IMR-90 (cell line): ENCODE measurements around the gene POLR2E. TPM values are rescaled to one million over a fixed set of nuclear protein-coding genes. Genes with fewer than 3 reads are reported as not detected.

ENCODE experiments used
- ATAC-seq: fragments of 200-7000 bp; cut with Tn5 transposase; 2 replicates; pipeline ENCODE4 v1.9.1; 2020; ENCODE audit warnings: low read depth, mild to moderate bottlenecking, moderate library complexity
- BruUV-seq: library from RNA; stranded (reverse); fragments of 400-500 nt; replicated peaks from 2 replicates; lab custom pipeline; 2021; lab: Mats Ljungman, UMichigan
- CTCF ChIA-PET: fragments of 300-600 bp; formaldehyde crosslinking; extraction: SDS; loops from one replicate; lab custom pipeline; 2021; ENCODE audit warnings: antibody characterized with exemption; lab: Yijun Ruan, JAX
- POLR2A ChIA-PET: fragments of 300-600 bp; sonication (Branson Sonifier 250); formaldehyde crosslinking; loops from one replicate; lab custom pipeline; 2022; ENCODE audit warnings: antibody characterized with exemption; ENCODE audit not compliant: unreplicated experiment; lab: Charles Lee
- DNase-seq: peaks from one replicate; pipeline ENCODE4 v3.0.0; 2013
- H2AFZ ChIP-seq: replicated peaks from 2 replicates; pipeline ENCODE3; 2013; ENCODE audit warnings: low read length, mild to moderate bottlenecking; ENCODE audit not compliant: poor library complexity
- H2AK5ac ChIP-seq: 2 replicates; pipeline ENCODE4 v1.6.1; 2013; ENCODE audit warnings: low read depth, low read length, inconsistent platforms
- H2AK9ac ChIP-seq: replicated peaks from 2 replicates; pipeline ENCODE3; 2013; ENCODE audit warnings: mild to moderate bottlenecking, low read depth, low read length, moderate library complexity; ENCODE audit not compliant: poor library complexity
- H2BK120ac ChIP-seq: 2 replicates; pipeline ENCODE4 v1.6.1; 2013; ENCODE audit warnings: low read depth, low read length, inconsistent platforms
- H2BK15ac ChIP-seq: 3 replicates; pipeline ENCODE4 v1.6.1; 2013; ENCODE audit warnings: low read depth, low read length, inconsistent platforms
- H2BK20ac ChIP-seq: 2 replicates; pipeline ENCODE4 v1.6.1; 2013; ENCODE audit warnings: low read depth, mild to moderate bottlenecking, inconsistent platforms, low read length, moderate library complexity
- H2BK5ac ChIP-seq: 2 replicates; pipeline ENCODE4 v1.6.1; 2013; ENCODE audit warnings: mild to moderate bottlenecking, low read depth, low read length, inconsistent platforms; ENCODE audit not compliant: poor library complexity, severe bottlenecking
- H3K14ac ChIP-seq: replicated peaks from 2 replicates; pipeline ENCODE4 v1.6.1; 2013; ENCODE audit warnings: low read depth, low read length, inconsistent platforms
- H3K18ac ChIP-seq: 2 replicates; pipeline ENCODE4 v1.6.1; 2013; ENCODE audit warnings: low read depth, low read length, control low read depth
- H3K23ac ChIP-seq: 2 replicates; pipeline ENCODE4 v1.6.1; 2013; ENCODE audit warnings: low read depth, low read length, inconsistent platforms
- H3K27ac ChIP-seq: 2 replicates; pipeline ENCODE4 v1.5.1; 2013; ENCODE audit warnings: mild to moderate bottlenecking, control low read depth, low read length; ENCODE audit not compliant: insufficient read depth
- H3K27me3 ChIP-seq: 2 replicates; pipeline ENCODE4 v1.6.1; 2013; ENCODE audit warnings: low read length; ENCODE audit not compliant: control insufficient read depth, insufficient read depth
- H3K36me3 ChIP-seq: 2 replicates; pipeline ENCODE4 v1.6.1; 2013; ENCODE audit warnings: low read length, mixed read lengths; ENCODE audit not compliant: control insufficient read depth, insufficient read depth
- H3K4ac ChIP-seq: 2 replicates; pipeline ENCODE4 v1.6.1; 2013; ENCODE audit warnings: low read depth, low read length, inconsistent platforms
- H3K4me1 ChIP-seq: 2 replicates; pipeline ENCODE4 v1.6.1; 2013; ENCODE audit warnings: low read length, mixed read lengths; ENCODE audit not compliant: control insufficient read depth, insufficient read depth
- H3K4me2 ChIP-seq: 2 replicates; pipeline ENCODE4 v1.6.1; 2013; ENCODE audit warnings: low read depth, mild to moderate bottlenecking, control low read depth, low read length, moderate library complexity
- H3K4me3 ChIP-seq: 2 replicates; pipeline ENCODE4 v1.5.1; 2013; ENCODE audit warnings: low read depth, mild to moderate bottlenecking, control low read depth, low read length, moderate library complexity; ENCODE audit not compliant: insufficient read depth
- H3K56ac ChIP-seq: 2 replicates; pipeline ENCODE4 v1.6.1; 2013; ENCODE audit warnings: low read length, inconsistent platforms; ENCODE audit not compliant: insufficient read depth; ENCODE audit errors: extremely low read depth
- H3K79me1 ChIP-seq, 2 experiments: 2 replicates each; pipeline ENCODE4 v1.6.1; 2013; ENCODE audit warnings: low read length in 2 of 2, inconsistent platforms in 1 of 2, low read depth in 1 of 2
- H3K9ac ChIP-seq: 2 replicates; pipeline ENCODE4 v1.6.1; 2013; ENCODE audit warnings: low read depth, low read length, control low read depth
- H3K9me1 ChIP-seq: 2 replicates; pipeline ENCODE4 v1.6.1; 2013; ENCODE audit warnings: low read length, inconsistent platforms; ENCODE audit not compliant: insufficient read depth
- H3K9me3 ChIP-seq: 2 replicates; pipeline ENCODE4 v1.6.1; 2013; ENCODE audit warnings: low read length; ENCODE audit not compliant: control insufficient read depth, insufficient read depth
- H4K20me1 ChIP-seq: 2 replicates; pipeline ENCODE4 v1.6.1; 2013; ENCODE audit warnings: low read length, inconsistent platforms; ENCODE audit not compliant: insufficient read depth
- H4K5ac ChIP-seq: 2 replicates; pipeline ENCODE4 v1.6.1; 2013; ENCODE audit warnings: mild to moderate bottlenecking, low read depth, low read length, control low read depth
- H4K8ac ChIP-seq, 2 experiments: 2 replicates each; pipeline ENCODE4 v1.6.1; 2013; ENCODE audit warnings: low read depth in 2 of 2, low read length in 2 of 2, control low read depth in 1 of 2, inconsistent platforms in 1 of 2
- H4K91ac ChIP-seq: 2 replicates; pipeline ENCODE4 v1.6.1; 2013; ENCODE audit warnings: low read depth, low read length, inconsistent platforms; ENCODE audit not compliant: insufficient read depth
- CEBPB ChIP-seq: IDR thresholded peaks from 2 replicates; pipeline ENCODE4 v1.6.1; 2012; ENCODE audit warnings: low read depth, low read length, improper control_type of control experiment
- MAZ ChIP-seq: IDR thresholded peaks from 2 replicates; pipeline ENCODE4 v1.6.1; 2012; ENCODE audit warnings: low read depth, mild to moderate bottlenecking, low read length, improper control_type of control experiment, moderate library complexity, borderline replicate concordance
- MXI1 ChIP-seq: IDR thresholded peaks from 2 replicates; pipeline ENCODE4 v1.6.1; 2012; ENCODE audit warnings: low read depth, mild to moderate bottlenecking, low read length, moderate library complexity, borderline replicate concordance
- NFE2L2 ChIP-seq: fragments of 150-350 bp; IDR thresholded peaks from 2 replicates; pipeline ENCODE4 v1.6.1; 2016; ENCODE audit warnings: low read depth, mild to moderate bottlenecking, low read length
- RAD21 ChIP-seq: IDR thresholded peaks from 2 replicates; pipeline ENCODE4 v1.6.1; 2012; ENCODE audit warnings: low read length, improper control_type of control experiment
- RCOR1 ChIP-seq: IDR thresholded peaks from 2 replicates; pipeline ENCODE4 v1.6.1; 2012; ENCODE audit warnings: mild to moderate bottlenecking, low read length, improper control_type of control experiment; ENCODE audit not compliant: insufficient replicate concordance
- RFX5 ChIP-seq: IDR thresholded peaks from 2 replicates; pipeline ENCODE4 v1.8.0; 2012; ENCODE audit warnings: low read depth, mild to moderate bottlenecking, low read length, moderate library complexity
- WGBS, 2 experiments: methylation state at CpG; one replicate each; pipeline versions ENCODE4 v1.1.5 to v1.1.7; 2013; ENCODE audit warnings: missing lambda C conversion rate in 2 of 2; ENCODE audit not compliant: insufficient read length in 1 of 2; ENCODE audit errors: extremely low coverage in 2 of 2; 5-methylcytosine and 5-hydroxymethylcytosine counted together
- dilution Hi-C: fragments of 300-500 bp; cut with HindIII; formaldehyde crosslinking; loops from one replicate; pipeline ENCODE4 v1.14.3; 2018; ENCODE audit warnings: low sequenced_read_pairs; ENCODE audit not compliant: unreplicated experiment
- in situ Hi-C: fragments of 300-500 bp; cut with MboI; formaldehyde crosslinking; loops from 3 replicates; pipeline ENCODE4 v1.14.3; 2019; ENCODE audit warnings: low sequenced_read_pairs, inconsistent platforms, mixed read lengths
- intact Hi-C: fragments of 100-400 bp; cut with micrococcal nuclease; formaldehyde crosslinking; loops from 2 replicates; pipeline ENCODE4 v1.10.0; 2022
- polyA plus RNA-seq, 3 experiments: library from polyadenylated mRNA; depleted of rRNA; stranded (reverse); fragments of >200 nt; gene quantifications; 2 replicates each; pipeline ENCODE4 v1.2.3, GENCODE V29; 2012; ENCODE audit warnings: low replicate concordance in 1 of 3
- total RNA-seq: library from RNA; depleted of rRNA; stranded (reverse); fragments of >200 nt; gene quantifications from 2 replicates; pipeline ENCODE4 v1.2.3, GENCODE V29; 2012
- TF ChIP-seq, protein P1 (sequence below): fragments of 150-350 bp; IDR thresholded peaks from 2 replicates; pipeline ENCODE4 v1.6.1; 2017; ENCODE audit warnings: mild to moderate bottlenecking, antibody characterized with exemption, low read length, low read depth

POLR2E gene
- total and polyA plus RNA-seq, 2 of the 4 experiments (the other 2 are of a cell fraction): 294 to 391 TPM

GRCh38 chr19:1079566-1080111 lies 15.5 kb downstream of the POLR2E start:
- Histone ChIP-seq H4K5ac (no peak overlapping the region), H3K56ac (no peak overlapping the region), H4K91ac (no peak overlapping the region), H3K23ac (no peak overlapping the region), H3K4me3 (no peak overlapping the region), H2BK20ac (no peak overlapping the region), H3K27me3 (no peaks in the 10 kb centered on the region), H4K20me1 (no peaks in the 10 kb centered on the region), H3K9me1 (no peaks in the 10 kb centered on the region), H2AK9ac (no peak overlapping the region), H3K4me1 (no peaks in the 10 kb centered on the region), H3K14ac (no peak overlapping the region), H3K18ac (no peak overlapping the region), H3K36me3 (no peaks in the 10 kb centered on the region), H2AFZ (no peak overlapping the region), H2BK120ac (no peak overlapping the region), H3K27ac (no peak overlapping the region), H4K8ac (no peak overlapping the region), H2BK5ac (no peak overlapping the region), H2AK5ac (no peak overlapping the region), H3K9me3 (peaks cover 2% of the 10 kb centered on the region; the same call in 1 of the 2 replicates), H3K79me1 (no peaks in the 10 kb centered on the region), H2BK15ac (no peak overlapping the region), H3K4ac (no peak overlapping the region), H3K4me2 (no peak overlapping the region), H3K9ac (no peak overlapping the region)
- 87% methylated on average over 39 of the region's 45 CpGs; no CpG with 5 or more reads in 1 of the 2 experiments for WGBS, 2 experiments
- DNase-seq (no peak), ATAC-seq (no peak)
- TF ChIP-seq RAD21: no peak
- TF ChIP-seq MAZ: no peak
- TF ChIP-seq RCOR1: no peak
- no peak for TF ChIP-seq RFX5
- no peak for TF ChIP-seq MXI1
- TF ChIP-seq CEBPB: no peak
- no peak for TF ChIP-seq NFE2L2
- TF ChIP-seq, protein P1, sequence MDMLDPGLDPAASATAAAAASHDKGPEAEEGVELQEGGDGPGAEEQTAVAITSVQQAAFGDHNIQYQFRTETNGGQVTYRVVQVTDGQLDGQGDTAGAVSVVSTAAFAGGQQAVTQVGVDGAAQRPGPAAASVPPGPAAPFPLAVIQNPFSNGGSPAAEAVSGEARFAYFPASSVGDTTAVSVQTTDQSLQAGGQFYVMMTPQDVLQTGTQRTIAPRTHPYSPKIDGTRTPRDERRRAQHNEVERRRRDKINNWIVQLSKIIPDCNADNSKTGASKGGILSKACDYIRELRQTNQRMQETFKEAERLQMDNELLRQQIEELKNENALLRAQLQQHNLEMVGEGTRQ: no peak
- no TSS peak for BruUV-seq
- intact Hi-C loops (no loop called here), in situ Hi-C loops (no loop called here), dilution Hi-C loops (no loop called here)
- ChIA-PET CTCF (interaction anchor here (0.6 to 0.7 kb wide), 2 partner anchors 9 to 32 kb away, joined by 3 to 4 read pairs; no protein-coding TSS in a partner anchor), POLR2A (no interaction called here)
